Endothelial cell of coronary artery (primary cell): ENCODE data around the gene CCL20. TPM values are rescaled to one million over a fixed set of nuclear protein-coding genes. Genes with fewer than 3 reads are reported as not detected.

Experiments
- total RNA-seq: library from RNA; depleted of rRNA; stranded (reverse); fragments of >200 nt; gene quantifications from 2 replicates; pipeline ENCODE4 v1.2.3, GENCODE V29; 2014

Gene CCL20, protein sequence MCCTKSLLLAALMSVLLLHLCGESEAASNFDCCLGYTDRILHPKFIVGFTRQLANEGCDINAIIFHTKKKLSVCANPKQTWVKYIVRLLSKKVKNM
- total RNA-seq, result 0.81 and 2.1 TPM in 2 replicates

DNA sequence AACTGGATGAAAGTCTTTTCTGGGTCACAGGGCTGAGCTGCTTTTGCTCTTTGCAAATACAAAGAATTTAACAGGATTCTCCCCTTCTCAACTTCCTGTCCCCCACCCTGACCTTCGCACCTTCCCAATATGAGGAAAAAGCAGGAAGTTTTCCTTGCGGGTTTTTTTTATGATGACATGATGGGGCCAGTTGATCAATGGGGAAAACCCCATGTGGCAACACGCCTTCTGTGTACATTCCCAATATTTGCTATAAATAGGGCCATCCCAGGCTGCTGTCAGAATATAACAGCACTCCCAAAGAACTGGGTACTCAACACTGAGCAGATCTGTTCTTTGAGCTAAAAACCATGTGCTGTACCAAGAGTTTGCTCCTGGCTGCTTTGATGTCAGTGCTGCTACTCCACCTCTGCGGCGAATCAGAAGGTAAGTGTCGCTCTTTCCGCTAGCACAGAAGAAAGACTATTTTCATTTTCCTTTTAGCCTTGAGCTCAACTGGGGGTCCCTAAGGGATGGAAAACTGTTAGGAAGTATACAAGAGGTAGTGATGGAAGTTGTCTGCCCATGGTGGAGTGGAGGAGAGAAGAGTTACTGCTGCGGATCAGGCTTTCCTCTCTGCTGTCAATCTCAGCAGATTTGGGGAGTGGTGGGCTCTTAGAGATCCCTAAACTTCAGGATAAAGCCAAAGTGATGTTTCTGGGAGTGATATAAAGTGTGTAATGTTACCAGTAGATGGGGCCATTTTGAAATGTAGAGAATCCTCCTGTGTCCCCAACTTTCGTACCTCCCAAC lies at the start of gene CCL20:
TSS of gene CCL20 (plus strand) at position 281 of the 792 bp plus-strand sequence. CDS start at position 351, 70 bp downstream.

Other genes starting within 250 kb of the CCL20 start
- gene SCYGR2, start 214.9 kb upstream of the CCL20 start, total RNA-seq, result not detected in 2 replicates
- gene SCYGR3, start 199.0 kb upstream of the CCL20 start, total RNA-seq, result not detected in 2 replicates
- gene SCYGR4, start 196.3 kb upstream of the CCL20 start, total RNA-seq, result not detected in 2 replicates
- gene SCYGR5, start 147.0 kb upstream of the CCL20 start, total RNA-seq, result not detected in 2 replicates
- 0.09 and 0.19 TPM in 2 replicates for gene SLC19A3, start 95.8 kb upstream of the CCL20 start, total RNA-seq
- gene SCYGR6, start 89.1 kb upstream of the CCL20 start, total RNA-seq, result not detected in 2 replicates
- not detected in 2 replicates for gene SCYGR7, start 85.5 kb upstream of the CCL20 start, total RNA-seq
- gene SCYGR8, start 67.9 kb upstream of the CCL20 start, total RNA-seq, result not detected in 2 replicates
- 6.6 and 15.2 TPM in 2 replicates for gene DAW1, start 57.8 kb downstream of the CCL20 start, total RNA-seq